Lower leg skin (tissue), 4 donors: Measurements from ENCODE around the gene UBXN4. TPM values are rescaled to one million over a fixed set of nuclear protein-coding genes. Genes with fewer than 3 reads are reported as not detected.

ENCODE experiments used
- DNase-seq, 2 donors: peaks; one replicate each; pipeline ENCODE4 v3.0.0-alpha.2; 2019; ENCODE audit warnings: low spot score in 2 of 2
- H3K4me3 ChIP-seq: fragments of 200-600 bp; sonication (generic); 2 replicates; pipeline ENCODE4 v1.5.1; 2017; ENCODE audit warnings: mild to moderate bottlenecking, low read depth; ENCODE audit not compliant: poor library complexity, severe bottlenecking
- POLR2A ChIP-seq, 2 donors: fragments of 450-650 bp; IDR thresholded peaks; one replicate each; pipeline ENCODE4 v1.6.1; 2016 to 2017; ENCODE audit warnings: antibody characterized with exemption in 2 of 2, mild to moderate bottlenecking in 1 of 2, moderate library complexity in 1 of 2
- WGBS, 2 donors: methylation state at CpG; one replicate each; pipeline ENCODE4 v1.1.5; 2018; 5-methylcytosine and 5-hydroxymethylcytosine counted together
- intact Hi-C: fragments of 100-400 bp; cut with DNase I; formaldehyde crosslinking; loops from one replicate; pipeline ENCODE4 v1.15.0; 2023; ENCODE audit warnings: low total_unique reads
- total RNA-seq, 4 donors: library from RNA; depleted of rRNA; stranded (reverse); fragments of >200 nt; gene quantifications; one replicate each; pipeline ENCODE4 v1.1.0, GENCODE V29; 2016
- TF ChIP-seq, protein P1 (sequence below), 3 donors: fragments of 450-650 bp; IDR thresholded peaks; one replicate each; pipeline ENCODE4 v1.5.1; 2016; ENCODE audit warnings: antibody characterized with exemption in 3 of 3, mild to moderate bottlenecking in 3 of 3, moderate library complexity in 2 of 3

Gene UBXN4
- total RNA-seq, 4 donors from 2014 or later = 55.1 to 68.0 (median 58.0) TPM

DNA sequence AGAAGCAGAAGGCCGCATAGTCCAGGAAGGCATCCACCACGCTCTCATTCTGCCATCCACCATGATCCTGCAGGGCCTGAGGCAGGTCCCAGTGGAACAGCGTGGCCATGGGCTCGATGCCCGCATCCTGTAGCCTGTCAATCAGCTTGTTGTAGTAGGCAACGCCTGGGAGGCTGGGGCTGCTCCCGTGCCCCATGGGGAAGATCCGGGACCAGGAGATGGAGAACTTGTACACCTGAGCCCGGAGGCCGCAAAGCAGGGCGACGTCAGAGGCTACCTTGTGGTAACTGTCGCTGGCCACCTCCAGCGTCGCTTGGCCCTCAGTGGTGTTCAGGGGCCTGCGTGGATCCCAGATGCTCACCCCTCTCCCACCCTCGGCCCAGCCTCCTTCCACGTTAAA lies 75.8 kb downstream of the UBXN4 start:
- WGBS, 2 donors = 85 to 91% methylated on average over 12 to 17 of the region's 18 CpGs
- no peak overlapping the region for H3K4me3 ChIP-seq
- TF ChIP-seq, protein P1, sequence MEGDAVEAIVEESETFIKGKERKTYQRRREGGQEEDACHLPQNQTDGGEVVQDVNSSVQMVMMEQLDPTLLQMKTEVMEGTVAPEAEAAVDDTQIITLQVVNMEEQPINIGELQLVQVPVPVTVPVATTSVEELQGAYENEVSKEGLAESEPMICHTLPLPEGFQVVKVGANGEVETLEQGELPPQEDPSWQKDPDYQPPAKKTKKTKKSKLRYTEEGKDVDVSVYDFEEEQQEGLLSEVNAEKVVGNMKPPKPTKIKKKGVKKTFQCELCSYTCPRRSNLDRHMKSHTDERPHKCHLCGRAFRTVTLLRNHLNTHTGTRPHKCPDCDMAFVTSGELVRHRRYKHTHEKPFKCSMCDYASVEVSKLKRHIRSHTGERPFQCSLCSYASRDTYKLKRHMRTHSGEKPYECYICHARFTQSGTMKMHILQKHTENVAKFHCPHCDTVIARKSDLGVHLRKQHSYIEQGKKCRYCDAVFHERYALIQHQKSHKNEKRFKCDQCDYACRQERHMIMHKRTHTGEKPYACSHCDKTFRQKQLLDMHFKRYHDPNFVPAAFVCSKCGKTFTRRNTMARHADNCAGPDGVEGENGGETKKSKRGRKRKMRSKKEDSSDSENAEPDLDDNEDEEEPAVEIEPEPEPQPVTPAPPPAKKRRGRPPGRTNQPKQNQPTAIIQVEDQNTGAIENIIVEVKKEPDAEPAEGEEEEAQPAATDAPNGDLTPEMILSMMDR (IDR thresholded peaks at IDR 0.05) = no peak
- no peak for TF ChIP-seq POLR2A (IDR thresholded peaks at IDR 0.05)
- intact Hi-C loops = no loop called here
- no peak for DNase-seq

DNA sequence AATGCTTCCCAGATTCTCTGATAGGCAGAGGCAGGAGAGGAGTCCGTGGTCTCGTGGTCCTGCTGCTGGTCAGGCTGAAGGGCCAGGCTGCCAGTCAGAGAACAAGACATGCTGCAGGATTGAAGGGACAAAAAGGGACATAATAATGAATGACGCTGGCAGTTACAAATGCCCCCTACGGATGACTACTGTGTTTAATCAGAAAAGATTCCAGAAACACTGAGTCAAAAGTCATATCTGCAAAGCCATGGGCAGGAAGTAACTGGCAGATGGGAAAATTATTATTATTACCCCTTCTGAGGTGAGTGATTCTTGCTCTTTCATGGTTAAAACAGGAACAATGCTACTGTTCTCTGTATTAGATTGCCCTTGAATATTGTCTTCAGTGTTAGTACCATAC lies 76.3 kb downstream of the UBXN4 start:
- whole genome bisulfite sequencing, 2 donors = 69 to 70% methylated on average over 4 of the region's 4 CpGs
- DNase-seq = no peak
- TF ChIP-seq POLR2A (IDR thresholded peaks at IDR 0.05) = no peak
- TF ChIP-seq, protein P1 (IDR thresholded peaks at IDR 0.05) = no peak
- intact Hi-C loops = no loop called here
- H3K4me3 ChIP-seq = no peak overlapping the region

DNA sequence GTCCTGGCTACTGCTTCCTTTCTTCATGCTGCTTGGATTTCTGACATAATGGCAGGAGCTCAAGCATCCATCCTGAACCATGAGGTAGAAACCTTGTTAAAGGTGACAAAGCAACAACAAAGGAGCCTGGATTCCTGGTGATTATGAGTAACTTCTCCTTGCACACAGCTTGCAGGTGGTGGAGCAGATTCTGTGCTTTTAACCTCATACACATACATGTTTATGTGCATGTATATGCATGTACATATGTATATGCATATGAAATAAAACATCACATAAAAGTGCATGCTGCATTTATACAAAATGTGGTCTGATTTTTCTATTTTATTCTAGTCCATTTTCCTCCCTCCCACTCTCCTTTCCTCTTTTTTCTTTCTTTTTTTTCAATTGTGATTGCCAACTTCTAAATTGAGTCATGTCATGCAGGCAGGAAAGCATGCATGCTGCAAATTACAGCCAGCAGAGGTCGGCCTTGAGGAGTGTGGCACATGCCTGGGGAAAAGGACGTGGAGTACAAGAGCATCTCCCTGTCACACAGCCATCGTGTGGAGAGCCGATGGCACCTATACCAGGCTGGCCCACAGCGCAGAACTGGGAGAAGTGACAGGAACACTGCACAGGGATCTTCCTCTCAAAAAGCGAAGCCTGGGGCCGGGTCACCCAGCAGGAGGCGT lies 77.4 kb downstream of the UBXN4 start:
- TF ChIP-seq POLR2A (IDR thresholded peaks at IDR 0.05) = no peak
- intact Hi-C loops = no loop called here
- DNase-seq = no peak
- 73 to 74% methylated on average over 8 of the region's 8 CpGs for WGBS, 2 donors
- H3K4me3 ChIP-seq = no peak overlapping the region

DNA sequence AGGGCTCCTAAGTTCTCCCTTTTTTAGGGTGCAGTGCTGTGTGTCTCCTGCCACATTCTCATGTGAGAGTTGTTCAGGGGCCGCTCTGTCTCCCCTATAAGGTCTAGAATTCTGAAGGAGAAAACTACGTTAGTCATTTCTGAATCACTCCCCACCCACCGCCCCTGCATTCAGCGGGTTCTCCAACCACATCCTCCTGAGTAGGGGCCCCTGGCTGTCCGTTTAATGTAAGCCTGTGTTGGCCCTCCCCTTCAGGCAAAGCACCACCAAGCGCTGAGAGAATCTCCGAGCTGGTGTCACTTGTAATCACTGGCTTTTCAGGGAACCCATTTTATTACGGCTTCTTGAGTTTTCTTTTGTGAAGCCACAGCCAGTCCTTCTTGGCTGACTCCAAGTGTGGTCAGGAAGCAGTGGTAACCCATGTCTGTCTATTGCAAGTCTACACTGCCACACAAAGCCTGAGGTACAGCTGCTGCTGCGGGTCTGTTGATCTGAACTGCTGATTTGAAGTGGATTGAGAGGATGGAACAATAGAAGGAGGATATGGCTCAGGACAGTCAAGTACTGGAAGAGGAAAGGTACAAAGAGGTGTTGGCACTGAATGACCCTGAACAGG lies 78.5 kb downstream of the UBXN4 start:
- intact Hi-C loops = no loop called here
- DNase-seq = no peak
- TF ChIP-seq, protein P1 (IDR thresholded peaks at IDR 0.05) = no peak
- no peak for TF ChIP-seq POLR2A (IDR thresholded peaks at IDR 0.05)
- H3K4me3 ChIP-seq = no peak overlapping the region
- WGBS, 2 donors = 59 to 62% methylated on average over 9 of the region's 9 CpGs

DNA sequence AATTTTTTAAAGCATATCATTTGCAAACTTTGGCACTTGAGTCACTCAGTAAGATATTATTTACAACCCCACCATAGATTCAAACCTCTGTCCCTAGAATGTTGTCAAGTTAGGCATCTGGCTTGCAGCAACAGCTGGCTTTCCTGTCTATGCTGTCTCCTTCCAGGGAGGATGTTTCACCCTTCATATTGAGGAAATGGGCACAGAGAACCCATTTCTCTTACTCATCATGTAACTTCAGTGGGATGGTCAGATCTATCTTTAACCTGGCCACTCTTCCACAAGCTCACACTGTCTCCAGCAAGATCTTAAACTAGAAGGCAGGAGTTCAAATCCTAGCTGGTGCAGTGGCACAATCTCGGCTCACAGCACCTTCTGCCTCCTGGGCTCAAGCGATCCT lies 79.5 kb downstream of the UBXN4 start:
- intact Hi-C loops = no loop called here
- 93 to 96% methylated on average over 2 of the region's 2 CpGs for WGBS, 2 donors
- TF ChIP-seq, protein P1 (IDR thresholded peaks at IDR 0.05) = no peak
- no peak for TF ChIP-seq POLR2A (IDR thresholded peaks at IDR 0.05)
- H3K4me3 ChIP-seq = no peak overlapping the region
- no peak for DNase-seq

DNA sequence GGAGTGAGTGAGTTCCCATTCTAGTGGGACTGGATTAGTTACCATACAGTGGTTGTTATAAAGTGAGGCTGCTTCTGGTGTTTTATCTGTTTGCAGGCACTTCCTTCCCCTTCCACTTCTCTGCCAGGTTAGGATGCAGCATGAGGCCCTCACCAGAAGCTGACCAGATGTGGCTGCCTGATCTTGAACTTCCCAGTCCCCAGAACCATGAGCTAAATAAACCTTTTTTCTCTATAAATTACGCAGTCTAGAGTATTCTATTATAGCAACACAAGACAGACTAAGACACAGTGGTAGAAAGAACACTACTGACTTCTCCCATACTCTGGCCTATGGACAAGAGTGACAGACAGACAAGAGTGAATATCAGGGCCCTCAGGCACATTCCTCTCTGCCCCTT lies 81.2 kb downstream of the UBXN4 start:
- intact Hi-C loops = no loop called here
- DNase-seq = no peak
- 78 to 91% methylated on average over 1 of the region's 1 CpG for WGBS, 2 donors
- TF ChIP-seq POLR2A (IDR thresholded peaks at IDR 0.05) = no peak
- TF ChIP-seq, protein P1 (IDR thresholded peaks at IDR 0.05) = no peak
- H3K4me3 ChIP-seq = no peak overlapping the region
